Cardiac muscle cell (in vitro differentiated cells and primary cell): ENCODE measurements around the gene SYNE3. TPM values are rescaled to one million over a fixed set of nuclear protein-coding genes. Genes with fewer than 3 reads are reported as not detected.

ENCODE experiments used
- DNase-seq, 2 donors: peaks; one replicate each; pipeline versions ENCODE4 v3.0.0 to v3.0.0-alpha.2; 2010 to 2017; ENCODE audit warnings: low read depth in 1 of 2, low spot score in 1 of 2
- H3K27ac ChIP-seq: fragments of 200-600 bp; sonication (generic); 2 replicates; pipeline ENCODE4 v1.5.1; 2016
- H3K27me3 ChIP-seq: fragments of 200-600 bp; sonication (generic); 2 replicates; pipeline ENCODE4 v1.6.0; 2016; ENCODE audit warnings: control low read depth
- H3K36me3 ChIP-seq: fragments of 200-600 bp; sonication (generic); 2 replicates; pipeline ENCODE4 v1.5.1; 2016; ENCODE audit warnings: control low read depth
- H3K4me1 ChIP-seq: fragments of 200-600 bp; sonication (generic); 2 replicates; pipeline ENCODE4 v1.8.1; 2017; ENCODE audit warnings: low read depth, mild to moderate bottlenecking, mixed run types
- H3K4me3 ChIP-seq: fragments of 200-600 bp; sonication (generic); 2 replicates; pipeline ENCODE4 v1.5.1; 2016; ENCODE audit warnings: mild to moderate bottlenecking
- H3K9me3 ChIP-seq: fragments of 200-600 bp; sonication (generic); 2 replicates; pipeline ENCODE4 v1.5.1; 2017; ENCODE audit warnings: low read depth, mild to moderate bottlenecking, control low read depth
- CTCF ChIP-seq: IDR thresholded peaks from 2 replicates; pipeline ENCODE4 v1.5.1; 2012; ENCODE audit warnings: low read depth, mild to moderate bottlenecking, low read length
- polyA plus RNA-seq: library from polyadenylated mRNA; unstranded; fragments of >200 nt; fragmentation: Nextera tagmentation; extraction: Ambion mirVana; gene quantifications from 2 replicates; pipeline ENCODE4 v1.2.1, GENCODE V29; 2016
- total RNA-seq: library from RNA; depleted of rRNA; stranded (reverse); fragments of >200 nt; gene quantifications from 2 replicates; pipeline ENCODE4 v1.2.3, GENCODE V29; 2016

SYNE3 gene
- total and polyA plus RNA-seq, 2 experiments from 2014 or later, result 0.09 to 2.0 TPM

GRCh38 chr14:95544588-95544987, 28.1 kb upstream of the SYNE3 start:
- Histone ChIP-seq H3K27ac (no peak overlapping the region), H3K4me3 (no peak overlapping the region), H3K36me3 (peaks cover 10% of the 10 kb centered on the region), H3K27me3 (no peaks in the 10 kb centered on the region), H3K9me3 (no peaks in the 10 kb centered on the region), H3K4me1 (no peaks in the 10 kb centered on the region)
- no peak for TF ChIP-seq CTCF
- DNase-seq, result no peak

- no peak for DNase-seq
- Histone ChIP-seq H3K36me3 (peaks cover 10% of the 10 kb centered on the region), H3K9me3 (no peaks in the 10 kb centered on the region), H3K4me3 (no peak overlapping the region), H3K27me3 (no peaks in the 10 kb centered on the region), H3K27ac (no peak overlapping the region), H3K4me1 (no peaks in the 10 kb centered on the region)
- no peak for TF ChIP-seq CTCF
Observed at GRCh38 chr14:95543021-95543420, 26.6 kb upstream of the SYNE3 start.

GRCh38 chr14:95541932-95542930, 25.8 kb upstream of the SYNE3 start:
- no peak for TF ChIP-seq CTCF
- Histone ChIP-seq H3K9me3 (no peaks in the 10 kb centered on the region), H3K27ac (no peak overlapping the region), H3K27me3 (no peaks in the 10 kb centered on the region), H3K36me3 (peaks cover 10% of the 10 kb centered on the region), H3K4me1 (no peaks in the 10 kb centered on the region), H3K4me3 (no peak overlapping the region)
- no peak for DNase-seq

GRCh38 chr14:95541346-95541745, 24.9 kb upstream of the SYNE3 start:
- H3K36me3 ChIP-seq, result peaks cover 10% of the 10 kb centered on the region
- TF ChIP-seq CTCF, result no peak
- DNase-seq, result no peak

GRCh38 chr14:95540236-95540855, 23.9 kb upstream of the SYNE3 start:
- Histone ChIP-seq H3K4me3 (no peak overlapping the region), H3K27me3 (no peaks in the 10 kb centered on the region), H3K4me1 (peaks cover 11% of the 10 kb centered on the region), H3K36me3 (peaks cover 10% of the 10 kb centered on the region), H3K27ac (no peak overlapping the region), H3K9me3 (no peaks in the 10 kb centered on the region)
- DNase-seq, result no peak
- TF ChIP-seq CTCF, result no peak

More at GRCh38 chr14:95541346-95541745, 24.9 kb upstream of the SYNE3 start:
- Histone ChIP-seq H3K4me1 (peaks cover 6% of the 10 kb centered on the region), H3K9me3 (no peaks in the 10 kb centered on the region), H3K27me3 (no peaks in the 10 kb centered on the region), H3K27ac (no peak overlapping the region), H3K4me3 (no peak overlapping the region)
